ENCODE data around the gene SDK2. TPM values are rescaled to one million over a fixed set of nuclear protein-coding genes. Genes with fewer than 3 reads are reported as not detected.

Gene SDK2
- total and polyA plus RNA-seq, 2 of the 8 experiments (the other 6 are each of a cell fraction or from before 2014, with no cell fraction given), result 3.9 to 4.1 TPM

GRCh38 chr17:73342541-73343167 is 301.6 kb downstream of the SDK2 start (continued):
- TF ChIP-seq CTCF (IDR thresholded peaks at IDR 0.05; ENCODE audit: control extremely low read depth in 1 of 3, insufficient read depth in 1 of 3, low read depth in 1 of 3, low read length in 3 of 3) (peak in 2 of 3 experiments; percentile 27 to 44; a peak in 2 of 4 replicates), CREB1 (IDR thresholded peaks at IDR 0.05) (no peak), POU5F1 (IDR thresholded peaks at IDR 0.05; ENCODE audit: low read depth, low read length) (no peak), RXRA (IDR thresholded peaks at IDR 0.05; ENCODE audit: insufficient read depth, low read depth, low read length) (no peak), HDAC2 (IDR thresholded peaks at IDR 0.05; ENCODE audit: borderline replicate concordance in 1 of 2, low read depth in 2 of 2, low read length in 2 of 2) (peak in 1 of 2 experiments; percentile 98; a peak in 2 of 4 replicates), SP4 (IDR thresholded peaks at IDR 0.05; ENCODE audit: low read length) (no peak), SIN3A (conservative IDR thresholded peaks at IDR 0.05 in 1 of 2, IDR thresholded peaks at IDR 0.05 in 1 of 2; ENCODE audit: low read depth in 1 of 2, low read length in 2 of 2) (0 out of 4 replicates have a peak, but pooled peaks of 1 of the 2 experiments have one; percentile 4), HDAC6 (IDR thresholded peaks at IDR 0.05; ENCODE audit: low read depth, low read length) (no peak), CBX5 (IDR thresholded peaks at IDR 0.05; ENCODE audit: low read depth, low read length) (no peak)
